Limb (tissue), 2 donors: ENCODE data around the gene OPCML.

ENCODE experiments used
- DNase-seq, 2 donors: peaks; one replicate each; pipeline ENCODE4 v3.0.0-alpha.2; 2016; ENCODE audit errors: extremely low spot score in 2 of 2

The OPCML gene

DNA sequence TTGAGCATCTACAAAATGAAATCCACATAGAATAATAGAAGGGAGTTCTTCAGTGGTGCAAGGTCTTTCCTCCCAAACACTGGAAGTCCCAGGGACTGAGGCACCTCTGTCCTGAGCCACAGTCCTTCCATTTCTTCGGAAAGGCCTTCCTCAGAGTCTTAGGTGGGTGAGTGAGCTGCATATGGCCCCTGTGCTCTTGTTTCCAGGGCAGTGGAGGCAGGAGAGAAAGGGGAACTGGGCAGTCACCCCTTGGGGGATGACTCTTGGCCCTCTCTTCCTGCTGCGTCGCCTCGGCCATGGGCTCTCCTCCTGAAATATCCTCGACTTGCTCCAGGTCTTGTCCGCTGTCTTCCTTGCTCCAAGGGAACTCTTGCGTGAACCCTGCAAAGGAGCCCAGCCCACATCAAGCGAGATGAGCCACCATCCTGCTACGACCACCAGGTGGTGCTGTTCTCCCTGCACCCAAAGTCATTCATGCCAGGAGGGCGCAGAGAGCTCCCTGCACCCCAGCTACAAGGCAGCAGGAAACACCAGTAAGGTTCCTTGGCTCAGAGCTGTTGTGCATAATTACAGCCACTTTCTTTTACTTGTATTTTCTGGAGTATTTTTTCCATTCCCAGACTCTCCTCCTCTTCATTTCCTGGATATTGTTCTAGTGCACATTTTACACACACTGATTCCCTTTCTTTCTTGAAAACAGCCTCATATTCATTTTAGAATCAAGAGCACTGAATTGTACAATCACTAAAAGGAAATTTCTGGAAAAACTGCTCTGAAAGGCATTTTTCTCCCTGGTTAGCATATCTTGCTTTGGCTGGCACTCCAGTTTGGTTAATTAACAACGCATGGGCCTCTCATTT is 397.8 kb downstream of the OPCML start:
- DNase-seq, result peak; percentile 44 to 77

GRCh38 chr11:133133606-133134005 is 398.7 kb downstream of the OPCML start:
- no peak for DNase-seq

DNA sequence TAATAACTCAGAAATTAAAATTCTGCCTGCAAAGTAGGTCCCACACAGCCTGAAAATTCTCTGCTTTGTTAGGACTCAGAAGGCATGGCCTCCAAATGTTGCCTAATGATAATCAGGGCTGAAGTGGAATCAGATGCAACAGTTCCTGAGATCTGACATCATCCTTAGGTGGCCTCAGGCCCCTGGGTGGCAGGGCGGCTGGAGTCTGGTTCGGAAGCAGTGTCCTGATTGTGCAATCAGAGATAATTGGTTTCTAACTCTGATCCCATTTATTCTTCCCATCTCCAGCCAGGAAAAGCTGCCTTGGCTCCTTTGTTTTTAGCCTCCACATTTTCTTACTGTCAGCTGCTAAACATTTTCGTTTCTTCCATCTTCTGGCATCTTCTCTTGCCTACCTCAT is 399.3 kb downstream of the OPCML start:
- DNase-seq, result no peak

DNA sequence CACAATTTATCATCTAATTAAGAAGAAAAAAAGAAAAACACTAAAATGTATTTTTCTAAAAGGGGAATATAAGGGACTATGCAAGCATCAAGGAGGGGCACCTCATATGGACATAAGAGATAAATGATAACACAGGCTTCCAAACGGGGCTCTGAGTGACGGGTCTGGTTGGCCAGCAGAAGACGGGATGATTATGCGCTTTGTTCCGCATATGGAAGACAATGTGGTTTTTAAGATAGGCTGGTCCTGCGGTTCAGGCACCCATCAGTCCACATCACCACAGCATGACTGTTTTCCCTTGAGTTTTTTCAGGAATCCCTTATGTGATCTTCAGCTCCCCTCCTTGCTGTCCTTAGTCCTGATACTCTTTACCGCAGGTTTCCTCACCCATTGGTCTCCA is 404.6 kb downstream of the OPCML start:
- no peak for DNase-seq

- no peak for DNase-seq
These were observed 408.5 kb downstream of the OPCML start for GRCh38 chr11:133123796-133124195.

GRCh38 chr11:133123366-133123765 is 408.9 kb downstream of the OPCML start:
- DNase-seq, result no peak

- no peak for DNase-seq
These were observed 410.0 kb downstream of the OPCML start for GRCh38 chr11:133122256-133122655.

DNA sequence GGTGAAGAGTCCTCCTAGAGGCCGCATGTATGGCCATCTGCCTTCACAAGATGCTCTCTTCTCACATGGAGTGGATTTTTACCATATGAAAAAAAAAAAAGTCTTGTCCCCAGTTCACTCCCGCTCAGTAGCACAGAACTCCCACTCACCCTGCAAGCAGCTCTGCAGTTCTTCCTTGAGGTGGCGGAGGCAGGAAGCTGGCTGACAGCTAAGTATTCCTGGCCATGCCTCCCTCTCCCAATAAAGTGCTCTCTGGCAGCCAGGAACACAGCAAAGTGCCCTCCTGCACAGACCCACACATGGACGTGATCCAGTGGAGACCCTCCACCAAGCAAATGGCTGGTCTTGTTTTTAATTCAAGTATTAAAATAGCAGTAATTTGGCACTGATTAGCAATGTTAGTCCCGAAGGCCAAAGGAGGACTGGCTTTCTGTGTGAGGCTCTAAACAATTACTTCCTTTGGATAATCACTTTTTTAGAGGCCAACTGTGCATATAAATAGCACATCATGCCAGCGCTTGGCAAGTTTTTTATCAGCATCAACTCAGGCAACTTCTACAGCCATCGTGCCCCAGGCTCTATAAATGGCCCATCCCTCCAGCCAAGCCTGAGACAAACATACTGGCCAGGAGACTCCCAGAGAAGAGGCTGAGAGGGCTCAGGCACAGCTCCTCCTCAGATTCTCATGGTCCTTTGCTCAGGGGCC is 413.6 kb downstream of the OPCML start:
- DNase-seq, result no peak

GRCh38 chr11:133115099-133115498 is 417.2 kb downstream of the OPCML start:
- no peak for DNase-seq

DNA sequence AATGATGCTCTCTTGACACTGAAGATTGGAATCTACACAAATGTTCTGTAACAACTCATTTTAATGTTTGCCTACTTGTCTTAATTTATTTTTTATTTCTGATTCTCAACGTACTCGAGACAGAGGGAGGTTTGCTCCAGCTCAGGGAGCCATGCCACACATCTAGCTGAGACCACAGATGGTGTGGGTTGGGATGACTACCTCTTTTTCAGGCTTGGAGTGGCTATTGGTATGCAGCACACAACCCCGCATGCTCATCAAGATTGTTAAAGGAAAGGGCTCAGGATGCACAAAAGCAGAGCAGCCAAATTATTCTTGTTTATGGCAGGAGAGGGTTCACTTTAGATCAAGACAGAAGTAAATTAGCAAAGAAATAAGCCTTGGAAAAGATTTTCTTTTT is 424.5 kb downstream of the OPCML start:
- DNase-seq, result no peak

DNA sequence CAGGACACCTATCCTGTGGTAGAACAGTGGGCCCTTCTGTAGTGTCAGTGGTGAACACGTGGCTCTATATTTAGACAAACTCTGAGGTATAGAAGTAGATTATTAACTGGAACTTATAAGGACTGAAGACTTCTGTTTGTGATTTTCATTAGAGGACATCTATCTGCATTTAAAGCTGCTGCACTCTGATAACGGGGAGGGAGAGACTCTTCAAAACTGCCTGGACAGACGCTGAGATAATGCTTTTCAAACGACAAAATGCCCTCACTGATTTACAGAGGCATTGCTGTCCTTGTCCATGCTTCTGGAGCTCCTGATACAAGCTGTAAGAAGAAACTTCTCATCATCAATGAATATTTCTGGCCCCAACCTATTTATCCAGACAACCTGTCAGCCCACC is 425.2 kb downstream of the OPCML start:
- DNase-seq, result no peak

GRCh38 chr11:133106417-133106816 is 425.9 kb downstream of the OPCML start:
- no peak for DNase-seq

DNA sequence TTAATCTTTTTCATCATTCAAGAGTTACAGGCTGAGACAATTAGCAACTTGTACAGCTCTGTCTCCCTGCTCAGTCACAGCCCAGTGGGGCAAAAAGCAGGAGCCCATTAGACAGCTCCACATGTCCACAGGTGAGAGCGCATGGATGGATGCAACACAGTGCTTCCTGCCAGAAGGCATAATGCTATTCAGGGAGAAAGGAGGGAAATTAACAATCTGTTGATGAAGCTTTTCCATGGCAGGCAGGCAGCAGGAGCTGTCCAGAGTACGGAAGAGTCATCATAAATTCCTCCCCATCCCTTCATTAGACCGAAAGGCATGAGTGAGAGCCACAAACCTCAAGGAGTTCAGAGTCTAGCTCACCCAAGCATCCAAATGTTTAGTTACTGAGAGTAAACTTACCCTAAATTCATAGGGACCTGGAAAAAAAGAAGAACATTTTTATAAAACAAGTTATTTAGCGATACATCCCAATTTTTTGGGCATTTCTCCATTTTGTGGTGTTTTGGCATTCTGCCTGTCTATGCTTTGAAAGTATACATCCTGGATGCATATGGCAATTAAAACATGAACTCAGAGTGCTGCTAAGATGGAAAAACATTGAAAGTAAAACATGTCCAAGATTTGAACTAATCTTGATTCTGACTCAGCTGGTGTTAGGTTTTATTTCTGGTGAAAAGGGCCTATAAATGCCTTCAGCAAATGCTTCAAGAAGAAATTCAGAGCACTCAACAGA is 428.1 kb downstream of the OPCML start:
- DNase-seq, result no peak

- no peak for DNase-seq
These were observed 435.3 kb downstream of the OPCML start for GRCh38 chr11:133096981-133097380.

DNA sequence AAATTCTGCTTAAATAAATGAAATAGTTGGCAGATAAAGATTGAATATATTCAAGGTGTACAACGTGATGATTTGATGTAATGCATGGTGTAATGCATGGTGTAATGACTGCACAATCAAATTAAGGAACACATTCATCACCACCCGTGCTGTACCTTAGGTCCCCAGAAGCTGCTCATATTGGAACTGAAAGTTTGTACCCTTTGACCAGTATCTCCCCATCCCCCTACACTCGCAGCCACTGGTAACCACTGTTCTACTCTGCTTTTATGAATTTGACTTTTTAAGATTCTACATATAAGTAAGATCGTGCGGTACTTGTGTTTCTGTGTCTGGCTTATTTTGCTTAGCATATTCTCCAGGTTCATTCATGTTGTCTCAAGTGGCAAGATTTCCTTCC is 445.8 kb downstream of the OPCML start:
- DNase-seq, result no peak

DNA sequence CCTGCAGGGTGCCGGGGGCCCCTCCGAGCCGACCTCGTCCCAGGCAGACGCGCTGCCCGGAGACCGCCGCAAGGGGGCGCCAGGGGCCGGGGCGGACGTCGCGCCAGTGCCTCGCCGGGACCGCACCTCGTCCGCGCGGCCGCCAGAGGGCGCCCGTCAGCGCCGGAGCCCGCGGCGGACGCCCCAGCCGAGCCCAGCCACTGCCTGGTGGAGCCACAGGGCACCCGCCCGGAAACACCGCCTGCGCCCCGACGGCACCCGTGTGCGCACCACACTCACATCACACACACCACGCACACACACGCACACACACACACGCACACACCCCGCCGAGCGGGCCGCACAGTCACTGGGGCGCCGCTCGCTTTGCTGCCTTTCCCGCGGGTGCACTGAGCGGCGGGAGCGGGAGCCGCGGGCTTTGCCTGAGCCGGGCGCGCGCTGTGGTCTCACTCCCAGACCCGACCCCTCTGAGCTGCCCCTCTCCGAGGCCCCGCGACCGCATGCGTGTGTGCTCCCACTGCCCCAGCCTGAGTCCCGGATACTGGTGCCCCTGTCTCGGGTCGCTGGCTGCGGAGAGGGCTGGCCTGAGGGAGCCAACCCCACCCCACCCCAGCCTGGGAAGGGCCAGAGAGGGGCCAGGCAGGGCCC is 449.3 kb downstream of the OPCML start:
- peak; percentile 64 to 88 for DNase-seq

- DNase-seq, result peak in 1 of 2 donors; percentile 84
These were observed 449.9 kb downstream of the OPCML start for GRCh38 chr11:133082453-133082781.

GRCh38 chr11:133081730-133082452 is 450.4 kb downstream of the OPCML start:
- DNase-seq, result no peak

DNA sequence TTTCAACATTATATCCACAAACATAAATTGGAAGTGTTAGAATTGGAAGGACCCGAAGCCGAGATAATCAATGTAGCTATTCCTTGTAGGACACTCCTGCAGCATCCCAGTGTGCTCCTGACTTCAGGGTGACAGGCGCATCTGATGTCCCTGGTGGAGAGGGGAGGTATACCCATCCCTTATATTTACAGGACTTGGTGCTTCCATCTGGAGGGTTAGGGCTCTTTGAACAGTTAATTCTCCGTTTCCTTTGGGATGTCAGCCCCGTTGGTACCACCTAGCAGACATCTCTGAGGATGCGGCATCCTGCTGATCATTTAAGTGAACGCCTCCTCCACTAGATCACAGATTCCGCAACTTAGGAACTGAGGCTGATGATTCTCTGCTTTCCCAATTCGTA is 451.3 kb downstream of the OPCML start:
- no peak for DNase-seq

GRCh38 chr11:133078591-133079404 is 453.5 kb downstream of the OPCML start:
- DNase-seq, result peak; percentile 42 to 77
